Endodermal cell (in vitro differentiated cells): ENCODE data around the gene ASB6. TPM values are rescaled to one million over a fixed set of nuclear protein-coding genes. Genes with fewer than 3 reads are reported as not detected.

Experiments used
- DNase-seq: peaks from one replicate; pipeline ENCODE4 v3.0.0-alpha.2; 2017
- H3K27ac ChIP-seq: 2 replicates; pipeline ENCODE4 v1.5.1; 2013; ENCODE audit warnings: mild to moderate bottlenecking, low read depth, low read length, moderate library complexity
- H3K27me3 ChIP-seq: 2 replicates; pipeline ENCODE4 v1.6.1; 2013; ENCODE audit warnings: mild to moderate bottlenecking, low read length, moderate library complexity; ENCODE audit not compliant: insufficient read depth, control insufficient read depth, poor library complexity, severe bottlenecking
- H3K36me3 ChIP-seq: 2 replicates; pipeline ENCODE4 v1.7.0; 2013; ENCODE audit warnings: mild to moderate bottlenecking, low read length, moderate library complexity; ENCODE audit not compliant: control insufficient read depth, insufficient read depth
- H3K4me1 ChIP-seq: one replicate; pipeline ENCODE4 v1.7.0; 2013; ENCODE audit warnings: low read length; ENCODE audit not compliant: control insufficient read depth, insufficient read depth
- H3K4me3 ChIP-seq: 2 replicates; pipeline ENCODE4 v1.5.1; 2013; ENCODE audit warnings: mild to moderate bottlenecking, low read length, moderate library complexity
- H3K9ac ChIP-seq: 2 replicates; pipeline ENCODE4 v1.6.1; 2013; ENCODE audit warnings: mild to moderate bottlenecking, low read length, moderate library complexity; ENCODE audit not compliant: poor library complexity, severe bottlenecking; ENCODE audit errors: extremely low read depth
- H3K9me3 ChIP-seq: 2 replicates; pipeline ENCODE4 v1.6.1; 2013; ENCODE audit warnings: mild to moderate bottlenecking, low read length, moderate library complexity; ENCODE audit not compliant: control insufficient read depth
- H3K27ac Mint-ChIP-seq: 2 replicates; pipeline ENCODE4 v1.8.0; 2020; ENCODE audit warnings: mixed read lengths
- H3K27me3 Mint-ChIP-seq: 2 replicates; pipeline ENCODE4 v1.8.0; 2021; ENCODE audit warnings: mild to moderate bottlenecking, mixed read lengths; ENCODE audit not compliant: insufficient read depth
- H3K36me3 Mint-ChIP-seq: 2 replicates; pipeline ENCODE4 v1.8.0; 2020; ENCODE audit warnings: low read depth, mixed read lengths
- H3K4me1 Mint-ChIP-seq: 2 replicates; pipeline ENCODE4 v1.8.0; 2020; ENCODE audit warnings: mixed read lengths
- H3K4me3 Mint-ChIP-seq: 2 replicates; pipeline ENCODE4 v1.8.0; 2020; ENCODE audit warnings: mild to moderate bottlenecking, moderate library complexity, mixed read lengths
- H3K9me3 Mint-ChIP-seq: 2 replicates; pipeline ENCODE4 v1.8.0; 2020; ENCODE audit warnings: mild to moderate bottlenecking, mixed read lengths
- WGBS, 2 experiments: methylation state at CpG; one replicate each; pipeline versions ENCODE4 v1.1.5 to v1.1.7; 2013; ENCODE audit warnings: missing lambda C conversion rate in 2 of 2, mixed read lengths in 1 of 2; ENCODE audit not compliant: insufficient coverage in 1 of 2, insufficient read length in 1 of 2; 5-methylcytosine and 5-hydroxymethylcytosine counted together
- total RNA-seq, 2 donors: library from RNA; stranded (reverse); fragmentation: NEBNext Ultra II Directional in 1 of 2; extraction: Animal tissue kit (Norgen Biotek cat#: 25700) in 1 of 2; gene quantifications; 2 replicates in 1 of 2; 3 replicates in 1 of 2; pipeline ENCODE4 v1.2.1, GENCODE V29; 2021
- TF ChIP-seq, protein P1 (sequence below): fragments of 200-600 bp; sonication (generic); conservative IDR thresholded peaks from 2 replicates; pipeline ENCODE4 v1.5.0; 2021; ENCODE audit warnings: antibody characterized with exemption, mild to moderate bottlenecking

The ASB6 gene
- total RNA-seq, 2 donors from 2014 or later = 19.8 to 20.2 TPM

DNA sequence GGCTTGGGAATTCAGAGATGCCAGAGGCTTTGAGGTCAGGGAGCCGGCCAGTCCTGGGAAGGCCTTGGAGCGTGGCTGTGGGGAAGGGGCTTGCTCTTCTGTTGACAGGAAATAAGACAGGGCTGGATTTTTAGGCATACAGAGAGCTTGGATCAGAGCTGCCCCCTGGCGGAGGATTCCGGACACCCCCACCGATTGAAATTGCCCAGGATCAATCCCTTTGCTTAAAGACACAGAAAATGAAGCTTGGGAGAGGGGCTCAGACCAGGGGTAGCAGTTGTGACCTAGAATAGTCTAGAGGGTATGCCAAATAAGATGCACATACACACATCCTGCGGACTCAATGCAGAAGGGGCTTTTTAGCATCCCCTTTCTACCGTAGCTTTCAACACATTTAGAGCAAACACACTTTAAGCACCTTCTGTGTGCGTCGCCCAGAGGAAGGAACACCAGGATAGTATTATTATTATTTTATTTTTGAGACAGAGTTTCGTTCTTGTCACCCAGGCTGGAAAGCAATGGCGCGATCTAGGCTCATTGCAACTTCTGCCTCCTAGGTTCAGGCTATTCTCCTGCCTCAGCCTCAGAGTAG lies 17.7 kb downstream of the ASB6 start:
- H3K36me3 Mint-ChIP-seq = peaks cover 4% of the 10 kb centered on the region
- H3K9ac ChIP-seq = no peak overlapping the region
- H3K27me3 Mint-ChIP-seq = peaks cover 24% of the 10 kb centered on the region
- H3K4me1 ChIP-seq = no peaks in the 10 kb centered on the region
- no peaks in the 10 kb centered on the region for H3K9me3 Mint-ChIP-seq
- peaks cover 25% of the 10 kb centered on the region for H3K27me3 ChIP-seq
- H3K4me3 Mint-ChIP-seq = no peak overlapping the region
- TF ChIP-seq, protein P1, sequence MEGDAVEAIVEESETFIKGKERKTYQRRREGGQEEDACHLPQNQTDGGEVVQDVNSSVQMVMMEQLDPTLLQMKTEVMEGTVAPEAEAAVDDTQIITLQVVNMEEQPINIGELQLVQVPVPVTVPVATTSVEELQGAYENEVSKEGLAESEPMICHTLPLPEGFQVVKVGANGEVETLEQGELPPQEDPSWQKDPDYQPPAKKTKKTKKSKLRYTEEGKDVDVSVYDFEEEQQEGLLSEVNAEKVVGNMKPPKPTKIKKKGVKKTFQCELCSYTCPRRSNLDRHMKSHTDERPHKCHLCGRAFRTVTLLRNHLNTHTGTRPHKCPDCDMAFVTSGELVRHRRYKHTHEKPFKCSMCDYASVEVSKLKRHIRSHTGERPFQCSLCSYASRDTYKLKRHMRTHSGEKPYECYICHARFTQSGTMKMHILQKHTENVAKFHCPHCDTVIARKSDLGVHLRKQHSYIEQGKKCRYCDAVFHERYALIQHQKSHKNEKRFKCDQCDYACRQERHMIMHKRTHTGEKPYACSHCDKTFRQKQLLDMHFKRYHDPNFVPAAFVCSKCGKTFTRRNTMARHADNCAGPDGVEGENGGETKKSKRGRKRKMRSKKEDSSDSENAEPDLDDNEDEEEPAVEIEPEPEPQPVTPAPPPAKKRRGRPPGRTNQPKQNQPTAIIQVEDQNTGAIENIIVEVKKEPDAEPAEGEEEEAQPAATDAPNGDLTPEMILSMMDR = peak; percentile 89
- H3K36me3 ChIP-seq = peaks cover 16% of the 10 kb centered on the region
- no peak overlapping the region for H3K27ac ChIP-seq
- H3K27ac Mint-ChIP-seq = no peak overlapping the region
- peaks cover 30% of the 10 kb centered on the region for H3K4me1 Mint-ChIP-seq
- H3K9me3 ChIP-seq = no peaks in the 10 kb centered on the region
- WGBS, 2 experiments = 56 to 57% methylated on average over 12 of the region's 12 CpGs
- H3K4me3 ChIP-seq = no peak overlapping the region
- DNase-seq = peak; percentile 94

DNA sequence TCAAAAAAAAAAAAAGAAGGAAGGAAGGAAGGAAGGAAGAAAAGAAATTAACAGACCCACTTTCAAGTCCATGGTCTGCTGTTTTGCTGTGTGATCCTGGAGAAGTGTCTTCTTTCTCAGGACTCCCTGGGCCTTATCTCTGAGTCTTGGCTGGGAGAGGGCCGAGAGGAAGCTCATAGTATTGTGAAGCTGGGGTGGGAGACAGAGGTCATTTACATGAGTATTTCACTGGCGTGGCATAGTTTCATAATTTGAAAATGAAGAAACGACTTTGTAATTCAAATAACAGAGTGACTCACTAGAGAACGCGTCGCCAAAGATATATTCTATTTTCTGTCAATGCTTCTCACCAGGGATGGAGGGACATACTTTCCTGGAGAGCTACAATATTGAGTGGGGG lies 18.6 kb downstream of the ASB6 start:
- no peaks in the 10 kb centered on the region for H3K36me3 Mint-ChIP-seq
- no peak overlapping the region for H3K27ac Mint-ChIP-seq
- Histone ChIP-seq H3K9me3 (no peaks in the 10 kb centered on the region), H3K4me1 (no peaks in the 10 kb centered on the region), H3K4me3 (no peak overlapping the region), H3K36me3 (peaks cover 9% of the 10 kb centered on the region), H3K27me3 (peaks cover 30% of the 10 kb centered on the region), H3K27ac (no peak overlapping the region), H3K9ac (no peak overlapping the region)
- no peaks in the 10 kb centered on the region for H3K9me3 Mint-ChIP-seq
- WGBS, 2 experiments = 84 to 90% methylated on average over 6 of the region's 6 CpGs
- no peak for DNase-seq
- H3K4me3 Mint-ChIP-seq = no peak overlapping the region
- H3K27me3 Mint-ChIP-seq = peaks cover 30% of the 10 kb centered on the region
- peaks cover 26% of the 10 kb centered on the region for H3K4me1 Mint-ChIP-seq
- TF ChIP-seq, protein P1 = no peak

DNA sequence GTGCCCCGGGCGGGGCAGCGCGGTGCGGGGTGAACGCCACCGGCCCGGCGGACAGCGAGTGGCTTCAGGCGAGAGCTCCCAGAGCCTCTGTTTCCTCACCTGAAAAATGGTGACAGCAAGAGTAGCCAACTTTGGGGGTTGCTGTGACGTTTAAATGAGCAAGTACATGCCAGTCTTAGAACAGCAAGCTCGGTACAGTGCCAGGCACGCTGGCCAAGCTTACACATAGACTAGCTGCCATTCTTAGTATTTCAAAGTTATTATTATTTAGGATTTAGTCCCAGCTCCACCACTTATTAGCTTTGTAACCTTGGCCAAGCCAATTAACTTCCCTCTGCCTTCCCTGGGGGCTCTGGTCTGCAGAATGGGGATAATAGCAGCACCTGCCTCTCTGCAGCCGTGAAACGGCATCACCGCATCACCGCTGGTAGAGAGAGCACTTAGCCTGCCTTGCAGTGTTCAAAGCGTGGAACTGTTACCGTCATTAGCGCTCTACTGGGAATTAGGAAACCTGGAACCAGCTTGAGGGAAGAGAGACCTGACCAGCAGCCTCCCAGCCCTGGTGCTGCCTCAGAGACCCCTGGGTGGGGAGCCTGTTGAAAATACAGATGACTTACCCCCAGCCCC lies 21.2 kb downstream of the ASB6 start, which contains the start of gene C9orf50:
TSS of gene C9orf50 (minus strand) at position 433 of the 627 bp plus-strand sequence. CDS start 527 bp downstream, outside the sequence.
- no peaks in the 10 kb centered on the region for H3K36me3 ChIP-seq
- H3K4me3 Mint-ChIP-seq = peak within 1 kb of the TSS; percentile 47
- no peak within 1 kb of the TSS for H3K27ac ChIP-seq
- H3K36me3 Mint-ChIP-seq = no peaks in the 10 kb centered on the region
- TF ChIP-seq, protein P1 = no peak
- no peak for DNase-seq
- H3K27me3 Mint-ChIP-seq = peaks cover 38% of the 10 kb centered on the region
- H3K9ac ChIP-seq = no peak within 1 kb of the TSS
- 37 to 55% methylated on average over 10 to 21 of the region's 21 CpGs for WGBS, 2 experiments
- H3K27me3 ChIP-seq = peaks cover 30% of the 10 kb centered on the region
- no peak within 1 kb of the TSS for H3K27ac Mint-ChIP-seq
- H3K9me3 Mint-ChIP-seq = no peaks in the 10 kb centered on the region
- H3K4me1 Mint-ChIP-seq = peaks cover 12% of the 10 kb centered on the region
- H3K9me3 ChIP-seq = no peaks in the 10 kb centered on the region
- H3K4me3 ChIP-seq = peak within 1 kb of the TSS; percentile 76
- H3K4me1 ChIP-seq = no peaks in the 10 kb centered on the region
